ENCODE data around the gene FDXR.

GRCh38 chr17:74916851-74917199, 44.0 kb upstream of the FDXR start:
- TF ChIP-seq CTCF (IDR thresholded peaks at IDR 0.05; ENCODE audit: low read depth, low read length) = no peak
- no peak for TF ChIP-seq MYC (IDR thresholded peaks at IDR 0.05; ENCODE audit: low read depth, low read length)
- TF ChIP-seq POLR2A (IDR thresholded peaks at IDR 0.05; ENCODE audit: extremely low read depth, insufficient read length) = no peak
- no peak for TF ChIP-seq MAX (IDR thresholded peaks at IDR 0.05; ENCODE audit: low read depth, low read length)

Data from NB4 (cell line).